Measurements from ENCODE around the gene ELOVL2. TPM values are rescaled to one million over a fixed set of nuclear protein-coding genes. Genes with fewer than 3 reads are reported as not detected.

The ELOVL2 gene
- total RNA-seq, 2 experiments from 2014 or later: not detected

DNA sequence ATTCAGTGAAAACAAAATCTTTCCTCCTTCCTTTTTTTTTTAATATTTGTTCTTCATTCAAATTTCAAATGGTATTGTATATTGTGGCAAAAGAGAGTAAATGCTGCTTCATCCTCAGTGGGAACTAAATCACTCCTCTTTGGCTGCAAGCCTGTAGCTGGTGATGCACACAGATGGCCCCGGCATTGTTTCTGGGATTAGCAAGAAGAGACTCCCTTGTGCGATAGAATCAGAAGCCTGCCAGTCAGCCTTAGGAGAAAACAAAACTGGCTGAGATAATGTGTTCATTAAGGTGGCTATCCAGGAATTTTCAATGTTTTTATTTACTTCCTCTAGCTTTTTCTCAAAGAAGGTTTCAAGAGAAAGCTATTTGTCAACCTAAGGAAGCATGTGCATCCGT, 20.7 kb upstream of the ELOVL2 start:
- Histone ChIP-seq H3K4me3 (ENCODE audit: low read depth, low read length, poor library complexity, severe bottlenecking) (no peak overlapping the region), H3K9me2 (ENCODE audit: insufficient read depth, low read length) (no peaks in the 10 kb centered on the region), H3K9me3 (ENCODE audit: low read length) (no peaks in the 10 kb centered on the region), H3K36me3 (ENCODE audit: insufficient read depth, low read length) (no peaks in the 10 kb centered on the region), H3K27ac (ENCODE audit: low read depth, low read length, poor library complexity, severe bottlenecking) (no peak overlapping the region), H3K4me1 (ENCODE audit: insufficient read depth, low read length, poor library complexity, severe bottlenecking) (no peaks in the 10 kb centered on the region), H3K4me2 (ENCODE audit: low read length) (no peak overlapping the region), H4K20me1 (ENCODE audit: insufficient read depth, low read length) (no peaks in the 10 kb centered on the region), H2AFZ (ENCODE audit: low read length) (no peak overlapping the region), H3K79me2 (ENCODE audit: insufficient read depth, low read depth, low read length) (no peaks in the 10 kb centered on the region)
- CTCF ChIA-PET (ENCODE audit: unreplicated experiment): no interaction called here
- no peak for TF ChIP-seq EZH2phosphoT487 (IDR thresholded peaks at IDR 0.05; ENCODE audit: borderline replicate concordance, low read depth, low read length)
- TF ChIP-seq, protein P1, sequence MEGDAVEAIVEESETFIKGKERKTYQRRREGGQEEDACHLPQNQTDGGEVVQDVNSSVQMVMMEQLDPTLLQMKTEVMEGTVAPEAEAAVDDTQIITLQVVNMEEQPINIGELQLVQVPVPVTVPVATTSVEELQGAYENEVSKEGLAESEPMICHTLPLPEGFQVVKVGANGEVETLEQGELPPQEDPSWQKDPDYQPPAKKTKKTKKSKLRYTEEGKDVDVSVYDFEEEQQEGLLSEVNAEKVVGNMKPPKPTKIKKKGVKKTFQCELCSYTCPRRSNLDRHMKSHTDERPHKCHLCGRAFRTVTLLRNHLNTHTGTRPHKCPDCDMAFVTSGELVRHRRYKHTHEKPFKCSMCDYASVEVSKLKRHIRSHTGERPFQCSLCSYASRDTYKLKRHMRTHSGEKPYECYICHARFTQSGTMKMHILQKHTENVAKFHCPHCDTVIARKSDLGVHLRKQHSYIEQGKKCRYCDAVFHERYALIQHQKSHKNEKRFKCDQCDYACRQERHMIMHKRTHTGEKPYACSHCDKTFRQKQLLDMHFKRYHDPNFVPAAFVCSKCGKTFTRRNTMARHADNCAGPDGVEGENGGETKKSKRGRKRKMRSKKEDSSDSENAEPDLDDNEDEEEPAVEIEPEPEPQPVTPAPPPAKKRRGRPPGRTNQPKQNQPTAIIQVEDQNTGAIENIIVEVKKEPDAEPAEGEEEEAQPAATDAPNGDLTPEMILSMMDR (conservative IDR thresholded peaks at IDR 0.05; ENCODE audit: low read length): no peak
- POLR2A ChIA-PET: interaction anchor here (0.7 to 0.9 kb wide), 3 partner anchors 186 to 905 kb away, joined by 3 to 6 read pairs (median 4); no protein-coding TSS in a partner anchor
- DNase-seq (ENCODE audit: low spot score): no peak
- no TSS peak for BruUV-seq (replicated peaks)
- intact Hi-C loops (cut with micrococcal nuclease; ENCODE audit: unreplicated experiment): no loop called here

DNA sequence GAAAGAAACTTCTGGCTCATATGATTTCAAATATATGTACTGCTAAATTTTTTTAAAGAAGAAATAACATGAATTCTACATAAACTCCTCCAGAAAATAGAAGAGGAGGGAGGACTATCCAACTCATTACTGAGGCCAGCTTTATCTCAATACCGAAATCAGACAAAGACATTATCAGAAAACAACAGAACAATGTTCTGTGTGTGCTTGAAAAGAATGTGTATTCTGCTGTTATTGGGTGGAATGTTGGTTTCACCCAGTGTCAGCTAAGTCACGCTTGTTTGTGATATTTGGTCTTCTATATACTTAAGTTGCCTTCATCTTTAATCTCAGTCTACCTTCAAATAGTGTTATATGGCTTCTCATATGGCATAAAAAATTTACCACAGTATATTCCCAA, 18.6 kb upstream of the ELOVL2 start:
- Histone ChIP-seq H4K20me1 (ENCODE audit: insufficient read depth, low read length) (no peaks in the 10 kb centered on the region), H3K4me3 (ENCODE audit: low read depth, low read length, poor library complexity, severe bottlenecking) (no peak overlapping the region), H3K9me2 (ENCODE audit: insufficient read depth, low read length) (no peaks in the 10 kb centered on the region), H3K36me3 (ENCODE audit: insufficient read depth, low read length) (no peaks in the 10 kb centered on the region), H3K4me1 (ENCODE audit: insufficient read depth, low read length, poor library complexity, severe bottlenecking) (no peaks in the 10 kb centered on the region), H2AFZ (ENCODE audit: low read length) (no peak overlapping the region), H3K27ac (ENCODE audit: low read depth, low read length, poor library complexity, severe bottlenecking) (no peak overlapping the region), H3K4me2 (ENCODE audit: low read length) (no peak overlapping the region), H3K79me2 (ENCODE audit: insufficient read depth, low read depth, low read length) (no peaks in the 10 kb centered on the region), H3K9me3 (ENCODE audit: low read length) (no peaks in the 10 kb centered on the region)
- no TSS peak for BruUV-seq (replicated peaks)
- TF ChIP-seq EZH2phosphoT487 (IDR thresholded peaks at IDR 0.05; ENCODE audit: borderline replicate concordance, low read depth, low read length): no peak
- TF ChIP-seq, protein P1 (conservative IDR thresholded peaks at IDR 0.05; ENCODE audit: low read length): no peak
- intact Hi-C loops (cut with micrococcal nuclease; ENCODE audit: unreplicated experiment): no loop called here
- ChIA-PET POLR2A (interaction anchor here (0.6 kb wide), 1 partner anchor 254 kb away, joined by 3 read pairs; no protein-coding TSS in a partner anchor), CTCF (ENCODE audit: unreplicated experiment) (no interaction called here)
- no peak for DNase-seq (ENCODE audit: low spot score)

DNA sequence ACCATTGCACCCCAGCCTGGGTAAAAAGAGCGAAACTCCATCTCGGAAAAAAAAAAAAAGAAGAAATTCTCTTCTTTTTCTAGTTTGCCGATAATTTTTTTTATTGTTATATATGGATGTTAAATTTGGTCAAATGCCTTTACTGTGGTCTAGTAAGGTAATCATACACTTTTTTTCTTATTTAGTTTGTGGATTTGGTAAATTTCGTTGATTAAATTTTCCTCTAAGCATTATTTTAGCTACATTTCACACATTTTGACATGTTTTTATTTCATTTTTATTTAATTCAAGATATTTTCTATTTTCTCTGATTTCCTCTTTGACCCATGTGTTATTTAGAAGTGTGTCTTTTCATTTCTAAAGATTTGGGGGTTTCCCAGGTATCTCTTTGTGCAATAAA, 18.0 kb upstream of the ELOVL2 start:
- no peaks in the 10 kb centered on the region for H3K79me2 ChIP-seq (ENCODE audit: insufficient read depth, low read depth, low read length)
- H3K4me2 ChIP-seq (ENCODE audit: low read length): no peak overlapping the region
- H3K9me3 ChIP-seq (ENCODE audit: low read length): no peaks in the 10 kb centered on the region
- H2AFZ ChIP-seq (ENCODE audit: low read length): no peak overlapping the region
- H3K36me3 ChIP-seq (ENCODE audit: insufficient read depth, low read length): no peaks in the 10 kb centered on the region
- DNase-seq (ENCODE audit: low spot score): no peak
- no TSS peak for BruUV-seq (replicated peaks)
- ChIA-PET POLR2A (interaction anchor here (0.6 to 0.7 kb wide), 3 partner anchors 12 to 573 kb away, joined by 3 read pairs; no protein-coding TSS in a partner anchor), CTCF (ENCODE audit: unreplicated experiment) (no interaction called here)
- no peaks in the 10 kb centered on the region for H3K9me2 ChIP-seq (ENCODE audit: insufficient read depth, low read length)
- intact Hi-C loops (cut with micrococcal nuclease; ENCODE audit: unreplicated experiment): no loop called here
- H4K20me1 ChIP-seq (ENCODE audit: insufficient read depth, low read length): no peaks in the 10 kb centered on the region
- no peak for TF ChIP-seq EZH2phosphoT487 (IDR thresholded peaks at IDR 0.05; ENCODE audit: borderline replicate concordance, low read depth, low read length)
- TF ChIP-seq, protein P1 (conservative IDR thresholded peaks at IDR 0.05; ENCODE audit: low read length): no peak
- H3K4me3 ChIP-seq (ENCODE audit: low read depth, low read length, poor library complexity, severe bottlenecking): no peak overlapping the region
- no peak overlapping the region for H3K27ac ChIP-seq (ENCODE audit: low read depth, low read length, poor library complexity, severe bottlenecking)
- no peaks in the 10 kb centered on the region for H3K4me1 ChIP-seq (ENCODE audit: insufficient read depth, low read length, poor library complexity, severe bottlenecking)

Data from OCI-LY7 (cell line).